Measurements from ENCODE around the gene PSRC1.

The PSRC1 gene

GRCh38 chr1:109243221-109243620, 39.7 kb downstream of the PSRC1 start:
- no peak for DNase-seq

- DNase-seq, result peak; percentile 55
Observed at GRCh38 chr1:109242387-109242786, 40.6 kb downstream of the PSRC1 start.

- no peak for DNase-seq
Observed at GRCh38 chr1:109241841-109242345, 41.1 kb downstream of the PSRC1 start.

DNA sequence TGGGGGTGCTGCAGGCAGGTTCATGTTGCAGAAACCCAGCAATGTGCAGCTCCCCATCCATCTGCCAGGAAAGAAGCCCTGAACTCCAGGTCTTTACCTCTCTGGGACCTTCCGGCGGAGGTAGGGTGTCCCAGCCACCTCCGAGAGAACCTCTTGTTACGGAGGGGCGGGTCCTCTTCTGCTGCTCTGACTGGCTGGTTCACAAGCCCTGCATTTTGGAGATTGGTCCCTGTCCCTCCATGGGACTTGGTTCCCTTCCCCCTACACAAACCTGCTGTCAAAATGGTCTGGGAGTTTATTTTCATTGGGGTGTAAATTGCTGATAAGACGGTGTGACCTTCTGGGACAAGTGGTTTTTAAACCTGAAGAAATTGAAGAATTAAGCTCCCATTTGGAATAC, 41.6 kb downstream of the PSRC1 start:
- no peak for DNase-seq

DNA sequence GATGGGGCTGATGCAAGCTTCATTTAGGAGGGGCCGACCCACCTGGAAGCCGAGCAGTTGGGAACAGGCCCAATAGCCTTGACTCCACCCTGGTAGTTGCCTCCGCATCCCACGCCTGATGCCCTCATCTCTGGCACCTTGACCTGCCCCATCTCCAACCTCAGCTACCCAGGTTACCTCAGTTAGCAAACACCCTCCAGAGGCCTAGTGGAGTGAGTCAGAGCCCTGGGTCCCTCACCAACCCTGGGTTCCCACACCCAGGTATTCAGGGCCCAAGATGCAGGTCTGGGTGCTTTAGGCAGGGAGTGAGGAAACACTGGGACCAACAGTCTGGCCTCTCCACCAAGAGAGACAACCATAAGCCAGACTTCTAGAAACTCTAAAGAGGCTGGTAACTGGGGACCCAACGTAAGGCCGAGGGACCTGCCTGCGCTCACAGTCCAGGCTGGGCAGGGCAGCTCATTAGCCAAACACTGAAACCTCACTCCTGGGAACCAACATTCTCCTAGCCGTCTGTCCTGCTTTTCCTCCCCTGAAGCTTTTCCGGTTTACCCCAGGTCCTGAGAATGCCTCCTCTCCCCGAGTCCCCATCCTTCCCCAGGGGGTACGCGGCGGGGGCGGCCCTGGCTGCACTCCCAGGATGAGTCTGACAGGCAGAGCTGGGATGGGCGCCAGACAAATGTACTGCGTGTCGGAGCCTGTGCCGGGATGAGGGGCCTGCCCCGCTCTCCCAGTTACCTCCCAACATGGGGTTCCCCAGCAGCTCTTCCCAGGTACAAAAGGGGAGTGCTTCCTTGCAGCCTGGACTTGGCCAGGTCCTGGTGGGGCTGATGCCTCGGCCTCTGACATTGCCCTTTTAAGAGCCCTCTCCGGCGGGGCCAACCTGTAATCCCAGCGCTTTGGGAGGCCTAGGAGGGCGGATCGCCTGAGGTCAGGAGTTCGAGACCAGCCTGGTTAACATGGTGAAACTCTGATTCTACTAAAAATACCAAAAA, 42.5 kb downstream of the PSRC1 start:
- peak; percentile 87 for DNase-seq

DNA sequence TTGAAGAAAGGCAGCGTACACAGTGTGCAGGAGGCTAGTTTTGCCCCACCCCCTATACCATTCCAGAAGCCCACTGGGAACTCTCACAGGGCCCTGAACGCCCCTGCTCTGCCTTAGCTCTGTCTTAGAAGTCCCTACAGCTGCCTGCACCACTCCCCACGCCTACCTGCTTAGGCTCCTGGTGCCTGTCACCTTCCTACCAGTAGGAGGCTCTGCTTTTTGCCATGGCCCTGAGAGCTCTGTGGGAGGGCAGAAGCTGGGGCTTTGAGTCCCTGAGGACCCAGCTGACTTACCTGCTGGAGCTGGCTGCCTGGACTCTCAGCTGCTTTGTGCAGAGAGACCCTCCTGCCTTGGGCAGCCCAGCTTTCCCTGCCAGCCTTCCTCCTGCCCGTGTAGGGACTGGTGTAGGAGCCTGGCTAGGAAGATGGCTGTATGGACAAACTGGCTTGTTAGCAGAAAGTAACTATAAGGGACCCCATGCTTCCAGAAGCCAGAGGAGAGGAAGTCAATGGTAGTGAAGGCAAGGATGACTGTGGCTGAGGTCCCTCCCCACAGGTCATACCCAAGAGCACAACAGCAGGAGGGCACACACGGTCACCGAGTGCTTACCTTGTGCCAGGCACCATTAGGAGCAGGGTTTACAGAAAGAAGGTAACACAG, 43.4 kb downstream of the PSRC1 start:
- no peak for DNase-seq

DNA sequence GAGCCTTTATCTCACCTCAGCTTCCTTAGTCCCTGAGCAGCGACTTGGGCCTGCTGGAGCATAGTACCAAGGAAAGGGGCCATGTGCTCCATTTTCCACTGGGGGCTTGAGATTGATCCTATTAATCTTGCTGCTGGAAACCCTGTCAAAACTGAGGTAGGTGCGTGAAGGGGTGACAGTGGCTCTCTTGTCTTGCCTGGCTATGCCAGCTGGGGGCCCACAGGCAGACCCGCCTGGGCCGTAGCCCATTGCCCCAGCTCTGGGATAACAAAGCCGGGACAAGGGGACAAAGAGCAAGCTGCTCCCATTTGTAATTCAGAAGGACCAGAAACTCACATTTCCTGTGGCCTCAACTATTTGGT, 43.9 kb downstream of the PSRC1 start:
- no peak for DNase-seq

- DNase-seq, result no peak
Observed at GRCh38 chr1:109238382-109238781, 44.6 kb downstream of the PSRC1 start.

- DNase-seq, result no peak
Observed at GRCh38 chr1:109237512-109237911, 45.4 kb downstream of the PSRC1 start.

DNA sequence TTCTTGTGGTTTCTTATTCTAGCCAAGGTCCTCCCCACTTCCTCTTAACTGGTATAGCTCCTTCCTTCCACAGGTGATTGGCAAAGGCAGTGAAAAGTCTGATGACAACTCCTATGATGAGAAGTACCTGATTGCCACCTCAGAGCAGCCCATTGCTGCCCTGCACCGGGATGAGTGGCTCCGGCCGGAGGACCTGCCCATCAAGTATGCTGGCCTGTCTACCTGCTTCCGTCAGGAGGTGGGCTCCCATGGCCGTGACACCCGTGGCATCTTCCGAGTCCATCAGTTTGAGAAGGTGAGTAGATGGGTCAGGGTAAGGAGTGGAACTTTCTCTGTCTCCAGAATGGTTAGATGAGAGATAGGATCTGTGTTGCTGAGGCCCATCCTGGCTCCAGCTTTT, 47.8 kb downstream of the PSRC1 start:
- no peak for DNase-seq

GRCh38 chr1:109231066-109231465, 51.9 kb downstream of the PSRC1 start:
- DNase-seq, result no peak
